NCI-H1105 treated with DMSO at 0.1 percent for 48 hours (cell line): Measurements from ENCODE around the gene SKA3.
"Not testable (repeated sequence)": the region's sequence is repeated elsewhere in the genome, so short reads cannot be mapped to it uniquely, and the experiment has no call there.

Experiments used
- DNase-seq: peaks from one replicate; lab custom pipeline; 2025; lab: John Stamatoyannopoulos, UW

SKA3 gene

DNA sequence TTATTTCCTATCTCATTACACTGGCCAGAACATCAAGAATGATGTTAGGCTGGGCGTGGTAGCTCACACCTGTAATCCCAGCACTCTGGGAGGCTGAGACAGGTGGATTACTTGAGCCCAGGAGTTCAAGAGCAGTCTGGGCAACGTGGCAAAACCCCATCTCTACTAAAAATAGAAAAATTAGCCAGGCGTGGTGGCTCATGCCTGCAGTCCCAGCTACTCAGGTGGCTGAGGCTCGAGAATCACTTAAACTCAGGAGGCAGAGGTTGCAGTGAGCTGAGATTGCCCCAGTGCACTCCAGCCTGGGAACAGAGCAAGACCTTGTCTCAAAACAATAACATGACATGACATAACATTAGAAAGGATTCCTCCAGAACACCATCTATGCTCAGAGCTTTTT lies 10.7 kb downstream of the SKA3 start:
- DNase-seq: not testable (repeated sequence)

DNA sequence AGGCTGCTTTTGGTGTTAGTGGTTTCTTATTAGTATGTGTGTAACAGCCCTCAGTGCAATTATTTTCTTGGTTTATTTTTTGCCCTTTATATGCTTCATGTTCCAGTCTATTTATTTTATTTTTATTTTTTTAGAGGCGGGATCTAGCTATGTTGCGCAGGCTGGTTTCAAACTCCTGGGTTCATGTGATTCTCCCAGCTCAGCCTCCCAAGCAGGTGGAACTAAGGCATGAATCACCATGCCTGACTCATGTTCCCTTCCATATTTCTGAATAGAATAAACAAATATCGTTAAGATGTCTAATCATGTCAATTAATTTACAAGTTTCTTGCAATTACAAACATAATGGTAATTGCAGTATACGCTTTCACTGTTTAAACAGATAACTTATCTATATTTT lies 11.7 kb downstream of the SKA3 start:
- DNase-seq: no peak

DNA sequence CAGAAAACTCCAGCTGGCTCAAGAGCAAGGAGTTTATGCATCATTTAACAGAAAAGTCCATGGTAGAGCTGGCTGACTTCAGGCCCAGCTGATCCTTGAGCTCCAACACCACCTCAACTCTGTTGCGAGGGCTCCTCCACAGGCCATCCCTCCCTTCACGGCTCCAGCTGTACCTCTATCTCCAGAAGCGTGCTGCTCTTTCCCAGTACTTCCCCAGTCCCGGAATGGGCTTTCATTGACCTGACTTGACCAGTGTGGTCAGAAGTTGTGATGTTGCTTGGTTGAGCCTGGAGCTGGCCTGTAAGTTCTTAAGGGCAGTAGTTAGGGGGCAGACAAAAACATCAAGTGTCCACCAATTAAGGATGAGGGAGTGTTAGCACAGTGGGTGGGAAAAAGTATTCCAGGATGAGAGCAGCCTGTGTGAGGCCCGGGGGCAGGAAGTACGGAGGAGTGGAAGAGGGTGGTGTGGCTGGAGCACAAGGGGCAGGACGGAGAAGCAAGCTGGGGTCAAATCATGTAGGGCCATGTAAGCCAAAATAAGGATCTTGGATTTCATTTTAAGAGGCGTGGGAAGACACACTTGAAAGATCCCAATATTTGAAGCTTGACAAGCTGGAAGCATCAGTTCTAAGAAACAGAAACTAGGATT lies 24.0 kb downstream of the SKA3 start:
- DNase-seq: no peak

DNA sequence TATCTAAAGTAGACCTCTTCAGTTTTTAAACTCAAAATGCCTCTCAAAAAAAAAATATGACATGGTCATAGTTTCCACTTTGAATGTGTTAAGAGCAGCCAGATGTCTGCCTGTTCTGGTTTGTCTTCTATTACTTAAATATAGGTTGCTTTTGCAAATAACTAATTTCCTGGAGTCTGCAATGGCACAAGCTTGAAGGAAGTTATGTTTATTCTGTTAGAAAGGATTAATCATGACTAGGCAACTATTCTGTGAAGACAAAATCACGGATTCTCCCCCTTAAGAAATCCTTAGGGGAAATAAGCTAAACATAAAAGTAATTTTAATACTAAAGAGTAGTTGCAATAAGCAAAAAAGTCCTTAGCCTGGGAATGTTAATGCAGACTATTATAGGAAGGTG lies 26.3 kb downstream of the SKA3 start:
- DNase-seq: no peak

DNA sequence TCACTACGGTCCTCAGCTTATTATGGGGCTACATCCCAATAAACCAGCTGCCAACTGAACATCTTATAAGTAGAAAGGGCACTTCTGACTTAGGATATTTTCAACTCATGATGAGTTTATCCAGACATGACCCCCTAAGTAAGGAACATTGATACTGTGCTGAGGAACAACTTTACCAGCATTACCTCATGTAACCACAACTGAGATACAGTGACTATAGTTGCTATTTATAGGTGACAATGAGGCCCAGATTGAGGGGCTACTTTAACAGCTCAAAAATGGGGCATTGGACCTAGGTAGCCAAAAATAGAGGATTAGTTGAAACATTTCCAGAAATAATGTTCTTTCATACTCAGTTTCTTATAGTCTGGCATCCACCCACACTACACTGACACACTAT lies 26.8 kb downstream of the SKA3 start:
- no peak for DNase-seq

DNA sequence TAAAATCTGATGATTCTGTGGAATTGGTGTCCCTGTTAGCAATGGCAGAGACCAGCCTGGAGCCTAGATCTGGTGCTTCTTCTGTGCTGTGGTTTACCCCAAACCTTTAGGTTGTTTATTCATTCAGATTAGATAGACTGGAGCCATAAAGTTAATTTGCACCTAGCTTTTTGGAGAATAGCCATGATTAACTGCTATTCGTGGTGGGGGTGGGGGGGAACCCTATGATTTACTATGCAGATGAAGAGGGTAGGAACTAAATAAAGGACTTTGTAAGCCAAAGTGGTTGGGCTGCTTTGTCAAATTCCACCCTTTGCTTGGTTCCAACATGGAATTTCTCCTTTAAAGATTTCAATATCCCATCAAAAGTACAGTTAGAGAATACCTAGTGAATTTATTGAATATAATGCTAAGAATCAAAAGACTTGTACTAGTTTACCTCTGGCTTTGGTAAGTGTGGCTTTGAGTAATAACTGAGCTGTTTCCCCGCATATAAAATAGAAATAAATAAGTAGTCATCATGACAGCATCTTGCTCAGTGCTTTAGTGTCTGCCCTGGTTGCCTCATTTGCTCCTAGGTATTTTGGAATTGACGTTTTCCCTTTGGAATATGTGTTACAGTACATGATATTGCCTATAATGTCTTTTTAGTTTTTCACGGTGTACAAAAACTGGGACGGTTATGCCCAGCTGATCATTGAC lies 27.6 kb downstream of the SKA3 start:
- no peak for DNase-seq

DNA sequence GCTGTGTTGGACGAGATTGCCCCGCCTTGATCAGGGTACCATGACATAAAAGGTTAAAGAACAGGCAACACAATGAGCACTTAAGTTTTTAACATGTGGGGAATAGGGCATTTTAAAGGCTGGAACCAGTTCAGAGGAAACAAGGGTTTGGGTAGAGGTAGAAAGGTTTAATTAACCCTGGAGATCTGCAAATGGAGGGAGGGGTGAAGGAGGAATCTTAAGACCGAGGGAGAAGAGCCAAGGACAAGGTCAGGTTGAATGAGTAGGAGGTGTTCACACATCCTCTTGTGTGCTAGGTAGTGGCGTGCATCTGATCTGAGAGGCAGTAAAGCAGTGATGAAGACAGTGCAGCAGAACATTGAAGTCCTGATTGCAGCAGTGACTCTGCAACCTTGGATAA lies 28.5 kb downstream of the SKA3 start:
- no peak for DNase-seq

DNA sequence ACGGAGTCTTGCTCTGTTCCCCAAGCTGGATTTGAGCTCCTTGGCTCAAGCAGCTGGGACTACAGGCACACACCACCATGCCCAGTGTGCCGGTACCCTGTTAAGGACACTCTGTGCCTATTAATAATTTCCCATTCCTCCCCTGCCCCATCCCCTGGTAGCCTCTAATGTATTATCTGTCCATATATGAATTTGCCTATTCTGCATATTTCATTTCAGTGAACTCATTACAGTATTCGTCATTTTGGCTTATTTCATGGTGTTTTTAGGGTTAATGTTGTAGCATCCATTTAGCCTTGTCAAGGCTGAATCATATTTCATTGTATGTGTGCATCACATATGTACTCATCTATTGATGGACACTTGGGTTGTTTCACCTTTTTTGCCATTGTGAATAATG lies 33.6 kb downstream of the SKA3 start:
- no peak for DNase-seq

DNA sequence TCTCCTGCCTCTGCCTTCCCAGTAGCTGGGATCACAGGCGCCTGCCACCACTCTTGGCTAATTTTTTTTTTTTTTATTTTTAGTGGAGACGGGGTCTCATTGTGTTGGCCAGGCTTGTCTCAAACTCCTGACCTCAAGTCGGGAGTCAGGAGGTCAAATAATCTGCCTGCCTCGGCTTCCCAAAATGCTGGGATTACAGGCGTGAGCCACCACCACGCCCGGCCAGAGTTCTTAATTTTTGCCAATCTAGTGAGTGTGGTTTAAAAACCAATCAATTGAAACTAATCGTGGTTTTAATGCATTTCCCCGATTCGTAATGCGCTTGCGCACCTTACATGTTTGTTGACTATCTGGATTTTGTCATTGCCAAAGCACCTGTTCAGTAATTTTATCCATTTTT lies 37.0 kb downstream of the SKA3 start:
- DNase-seq: no peak

DNA sequence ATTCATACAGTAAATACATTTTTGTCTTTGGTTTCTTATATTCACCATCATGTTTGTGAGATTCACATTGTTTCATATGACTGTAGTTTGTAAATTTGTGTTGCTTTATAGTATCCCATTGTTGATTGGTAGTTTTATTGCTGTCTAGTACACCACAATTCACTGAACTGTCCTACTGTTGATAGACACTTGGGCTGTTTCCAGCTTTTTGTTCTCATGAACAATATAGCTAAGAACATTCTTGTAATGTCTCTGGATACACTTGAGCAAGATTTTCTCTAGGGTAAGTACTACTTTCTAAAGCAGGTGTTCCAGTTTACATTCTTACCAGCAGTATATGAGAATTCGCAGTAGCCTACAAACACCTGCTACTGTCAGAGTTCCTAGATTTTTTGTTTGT lies 37.8 kb downstream of the SKA3 start:
- DNase-seq: no peak

DNA sequence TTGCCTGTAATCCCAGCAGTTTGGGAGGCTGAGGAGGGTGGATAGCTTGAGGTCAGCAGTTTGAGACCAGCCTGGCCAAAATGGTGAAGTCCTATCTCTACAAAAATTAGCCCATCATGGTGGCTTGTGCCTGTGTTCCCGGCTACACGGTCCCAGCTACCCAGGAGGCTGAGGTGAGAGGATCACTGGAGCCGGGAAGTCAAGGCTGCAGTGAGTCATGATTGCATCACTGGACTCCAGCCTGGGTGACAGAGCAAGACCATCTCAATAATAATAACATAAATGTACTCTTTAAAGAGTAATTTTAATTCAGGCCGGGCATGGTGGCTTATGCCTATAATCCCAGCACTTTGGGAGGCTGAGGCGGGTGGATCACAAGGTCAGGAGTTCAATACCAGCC lies 38.7 kb downstream of the SKA3 start:
- DNase-seq: no peak

DNA sequence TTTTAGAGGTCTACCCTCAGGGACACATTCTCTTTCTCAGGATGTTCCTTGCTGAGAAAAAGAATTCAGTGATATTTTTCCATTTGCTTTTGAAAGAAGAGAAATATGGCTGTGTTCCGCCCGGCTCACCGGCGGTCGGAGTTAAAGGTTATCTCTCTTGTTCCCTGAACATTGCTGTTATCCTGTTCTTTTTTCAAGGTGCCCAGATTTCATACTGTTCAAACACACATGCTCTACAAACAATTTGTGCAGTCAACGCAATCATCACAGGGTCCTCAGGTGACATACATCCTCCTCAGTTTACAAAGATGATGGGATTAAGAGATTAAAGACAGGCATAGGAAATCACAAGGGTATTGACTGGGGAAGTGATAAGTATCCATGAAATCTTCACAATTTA lies 40.5 kb downstream of the SKA3 start:
- DNase-seq: not testable (repeated sequence)

DNA sequence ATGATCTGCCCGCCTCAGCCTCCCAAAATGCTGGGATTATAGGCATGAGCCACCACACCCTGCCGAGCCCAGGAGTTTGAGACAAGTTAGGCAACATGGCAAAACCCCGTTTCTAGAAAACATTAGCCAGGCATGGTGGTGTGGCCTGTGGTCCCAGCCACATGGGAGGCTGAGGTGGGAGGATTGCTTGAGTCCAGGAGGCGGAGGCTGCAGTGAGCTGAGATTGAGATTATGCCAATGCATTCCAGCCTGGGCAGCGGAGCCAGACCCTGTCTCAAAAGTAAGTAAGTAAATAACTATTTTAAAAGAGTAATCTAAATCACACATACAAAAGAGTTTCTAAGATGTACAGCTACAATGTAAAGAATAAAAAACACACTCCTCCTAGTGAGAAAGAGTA lies 41.9 kb downstream of the SKA3 start:
- no peak for DNase-seq

DNA sequence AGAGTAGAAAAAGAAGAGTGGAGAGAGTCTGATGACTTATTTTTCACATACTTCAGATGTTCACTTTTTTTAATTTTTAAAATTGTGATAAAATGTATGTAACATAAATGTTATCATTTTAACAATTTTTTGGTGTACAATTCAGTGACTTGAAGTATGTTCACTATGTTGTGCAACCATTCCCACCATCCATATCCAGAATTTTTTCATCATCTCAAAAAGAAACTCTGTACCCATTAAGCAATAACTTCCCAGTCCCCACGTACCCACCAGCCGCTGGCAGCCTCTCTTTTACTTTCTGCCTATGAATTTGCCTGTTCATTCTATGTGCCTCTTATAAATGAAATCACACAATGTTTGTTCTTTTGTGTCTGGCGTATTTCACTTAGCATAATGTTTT lies 43.3 kb downstream of the SKA3 start:
- DNase-seq: no peak

DNA sequence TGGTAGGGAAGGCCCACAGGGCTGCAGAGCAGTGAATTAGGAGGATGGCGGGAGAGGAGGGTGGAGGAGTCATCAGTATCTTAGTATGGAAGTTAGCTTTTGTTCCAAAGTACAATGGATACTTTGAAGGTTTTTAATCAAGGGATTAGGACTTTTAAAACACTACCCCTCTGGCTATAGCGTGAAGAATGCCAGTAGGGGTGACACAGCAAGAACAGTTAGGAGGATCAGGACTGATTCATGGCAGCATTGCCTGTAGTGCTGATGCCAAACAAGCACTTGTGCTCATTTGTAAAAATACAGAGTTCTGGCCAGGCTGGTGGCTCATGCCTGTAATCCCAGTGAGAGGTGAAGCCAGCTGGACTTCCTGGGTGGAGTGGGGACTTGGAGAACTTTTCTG lies 46.2 kb downstream of the SKA3 start:
- no peak for DNase-seq

DNA sequence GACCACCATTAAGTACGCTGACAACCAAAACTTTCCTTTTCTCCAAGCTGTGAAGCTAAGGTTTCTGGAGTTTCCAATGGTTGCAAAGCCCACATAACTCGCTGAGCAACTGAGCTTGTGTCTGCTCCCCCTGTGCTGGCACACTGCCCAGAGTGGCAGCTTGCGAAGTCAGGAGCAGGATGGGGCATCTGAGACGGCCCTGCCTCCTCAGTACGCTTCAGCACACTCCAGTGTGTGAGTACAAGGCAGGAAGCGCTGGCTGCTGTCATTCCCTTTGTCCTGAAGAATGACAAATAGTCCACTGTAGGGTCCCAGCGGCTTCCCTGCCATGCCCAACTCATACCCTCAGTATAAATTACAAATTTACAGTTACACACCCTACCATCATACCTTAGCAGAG lies 51.5 kb downstream of the SKA3 start:
- peak; percentile 51 for DNase-seq

DNA sequence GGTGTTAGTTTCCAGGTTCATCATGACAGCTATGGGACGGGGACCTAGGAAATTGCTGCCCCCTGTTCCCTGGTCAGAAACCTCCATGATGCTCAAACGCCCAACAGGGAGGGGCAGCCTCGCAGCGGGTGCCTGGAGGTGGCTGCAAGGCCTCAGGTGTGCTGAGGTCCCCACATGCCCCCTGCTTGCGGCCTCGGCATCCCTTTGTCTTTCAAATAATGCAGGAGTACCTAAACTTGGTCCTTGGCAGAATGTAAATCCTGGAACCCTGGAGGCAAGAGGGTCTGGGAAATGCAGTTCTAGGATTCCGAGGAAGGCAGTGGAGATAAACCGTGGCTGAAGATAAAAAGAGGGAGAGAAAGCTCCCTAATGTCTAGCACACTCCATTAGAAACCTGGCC lies 52.4 kb downstream of the SKA3 start:
- DNase-seq: no peak

DNA sequence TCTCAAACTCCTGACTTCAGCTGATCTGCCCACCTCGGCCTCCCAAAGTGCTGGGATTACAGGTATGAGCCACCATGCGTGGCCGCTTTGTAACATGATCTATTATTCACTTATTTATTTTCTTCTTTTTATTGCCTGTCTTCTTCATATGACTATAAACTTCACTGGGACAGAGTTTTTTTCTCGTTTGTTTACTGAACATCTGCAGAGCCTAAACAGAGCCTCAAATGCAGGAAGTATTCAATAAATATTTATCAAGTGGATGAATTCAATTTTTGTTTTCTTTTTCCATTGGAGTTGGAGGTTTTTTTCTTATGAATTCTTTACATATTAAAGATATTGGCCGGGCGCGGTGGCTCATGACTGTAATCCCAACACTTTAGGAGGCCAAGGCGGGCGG lies 54.7 kb downstream of the SKA3 start:
- DNase-seq: no peak

DNA sequence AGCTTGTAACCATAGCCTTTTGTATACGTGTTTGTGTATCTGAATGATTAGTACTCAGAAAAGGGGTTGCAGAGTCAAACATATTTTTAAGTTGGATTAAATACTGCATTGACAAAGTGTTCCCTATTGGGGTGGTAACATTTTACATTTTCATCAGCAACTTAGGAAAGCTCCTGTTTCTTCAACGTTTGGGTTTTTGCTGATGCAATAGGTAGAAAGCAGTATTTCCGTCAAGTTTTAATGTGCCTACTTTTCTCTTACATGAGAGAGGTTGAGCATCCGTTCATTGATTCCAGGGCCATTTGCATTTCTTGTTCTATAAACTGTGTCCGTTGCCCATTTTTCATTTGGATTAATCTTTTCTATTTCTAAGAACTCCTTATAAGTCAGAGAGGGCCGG lies 56.2 kb downstream of the SKA3 start:
- DNase-seq: no peak

DNA sequence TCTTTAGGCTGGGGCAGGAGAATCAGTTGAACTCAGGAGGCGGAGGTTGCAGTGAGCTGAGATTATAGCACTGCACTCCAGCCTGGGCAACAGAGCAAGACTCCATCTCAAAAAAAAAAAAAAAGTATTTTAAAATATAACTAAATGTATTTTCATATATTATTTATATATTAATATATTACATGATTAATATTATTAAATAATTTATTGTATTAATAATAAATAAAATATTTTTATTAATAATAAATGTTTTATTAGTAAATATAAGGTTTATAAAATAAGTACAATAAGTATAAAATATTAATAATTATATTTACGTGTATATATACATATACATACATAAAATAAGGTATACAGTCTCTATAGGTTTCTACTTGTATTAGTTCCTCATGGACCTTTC lies 56.8 kb downstream of the SKA3 start:
- no peak for DNase-seq

DNA sequence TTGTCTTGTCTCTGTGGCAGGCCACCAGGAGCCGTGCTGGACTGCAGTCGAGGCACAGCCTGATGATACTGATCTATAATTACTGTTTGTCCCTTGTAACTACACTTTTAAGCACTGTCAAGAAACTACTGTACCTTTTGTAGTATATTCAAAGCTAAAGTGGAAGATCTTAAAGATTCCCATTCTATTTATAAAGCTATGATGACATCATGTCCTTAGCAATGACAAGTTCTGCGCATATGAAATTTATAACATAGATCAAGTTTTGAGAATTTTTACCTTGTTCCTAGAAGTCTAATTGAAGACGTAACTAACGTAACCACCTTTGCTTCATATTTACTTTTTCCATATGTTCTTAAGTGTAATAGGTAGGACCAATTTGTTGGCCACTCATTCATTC lies 58.2 kb downstream of the SKA3 start:
- DNase-seq: no peak

DNA sequence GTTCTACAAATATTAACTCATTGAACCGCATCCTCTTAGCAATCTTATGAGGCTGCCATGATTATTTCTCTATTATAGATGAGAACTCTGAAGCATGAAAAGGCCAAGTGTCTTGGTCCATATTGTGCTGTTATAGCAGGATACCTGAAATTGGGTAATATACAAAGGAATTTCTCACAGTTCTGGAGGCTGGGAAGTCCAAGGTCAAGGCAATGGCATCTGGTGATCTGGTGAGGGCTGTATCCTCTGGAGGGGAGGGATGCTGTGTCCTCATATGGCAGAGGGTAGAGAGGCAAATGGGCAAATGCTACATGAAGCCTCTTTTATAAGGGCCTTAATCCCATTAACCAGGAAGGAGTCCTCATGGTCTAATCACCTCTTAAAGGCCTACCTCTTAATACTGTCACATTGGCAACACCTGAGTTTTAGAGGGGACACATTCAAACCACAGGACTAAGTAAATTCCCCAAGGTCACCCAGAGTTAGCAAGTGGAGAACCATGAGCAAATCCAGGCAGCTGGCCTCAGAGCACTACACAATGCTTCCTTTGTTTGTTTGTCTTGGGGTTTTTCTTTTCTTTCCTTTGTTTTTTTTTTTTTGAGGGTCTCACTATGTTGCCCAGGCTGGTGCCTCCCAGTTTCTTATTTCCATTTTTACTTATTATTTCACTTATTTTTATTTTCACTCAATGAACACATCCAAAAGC lies 59.1 kb downstream of the SKA3 start:
- DNase-seq: no peak

DNA sequence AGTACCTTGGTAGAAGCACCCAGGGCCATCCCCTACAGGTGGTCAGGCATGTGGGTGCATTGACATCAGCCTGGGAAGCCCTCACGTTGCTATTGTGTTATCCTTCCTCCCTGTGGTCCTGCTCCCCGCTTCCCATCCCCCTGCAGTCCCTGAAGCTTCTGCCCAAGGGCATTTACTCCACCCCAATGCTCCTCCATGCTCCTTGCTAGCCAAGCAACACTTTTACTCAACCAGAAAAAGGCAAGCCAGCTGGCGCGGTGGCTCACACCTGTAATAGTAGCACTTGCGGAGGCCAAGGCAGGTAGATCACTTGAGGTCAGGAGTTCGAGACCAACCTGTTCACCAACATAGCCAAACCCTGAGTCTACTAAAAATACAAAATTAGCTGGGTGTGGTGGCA lies 60.2 kb downstream of the SKA3 start:
- no peak for DNase-seq

DNA sequence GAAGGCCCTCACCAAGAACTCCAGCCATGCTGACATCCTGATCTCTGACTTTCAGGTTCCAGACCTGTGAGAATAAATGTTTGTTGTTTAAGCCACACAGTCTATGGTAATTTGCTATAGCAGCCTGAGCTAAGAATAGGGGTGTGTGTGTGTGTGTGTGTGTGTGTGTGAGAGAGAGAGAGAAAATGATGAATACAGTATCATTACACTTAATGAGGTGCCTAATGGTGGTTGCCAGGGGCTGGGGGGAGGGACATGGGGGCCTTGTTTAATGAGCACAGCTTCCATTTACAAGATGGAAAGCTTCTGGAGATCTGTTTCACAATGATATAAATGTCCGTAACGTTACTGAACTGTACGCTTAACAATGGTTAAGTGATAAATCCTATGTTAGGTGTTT lies 61.1 kb downstream of the SKA3 start:
- no peak for DNase-seq
